SU-DHL-6 (cell line): Measurements from ENCODE around the gene ARHGEF11.
A peak's percentile ranks its signal among the peaks of the same experiment; 100 is the strongest.

Experiments
- H2AFZ ChIP-seq: fragments of 200-600 bp; sonication (generic); 2 replicates; pipeline ENCODE4 v1.6.1; 2014; ENCODE audit warnings: low read depth, mild to moderate bottlenecking, moderate library complexity, mixed read lengths, antibody characterized with exemption, low read length; ENCODE audit not compliant: severe bottlenecking
- H3F3A ChIP-seq: fragments of 200-600 bp; shearing (Covaris generic); 2 replicates; pipeline ENCODE4 v1.6.0; 2016; ENCODE audit warnings: antibody characterized with exemption, mild to moderate bottlenecking; ENCODE audit not compliant: insufficient read depth
- H3K27ac ChIP-seq: fragments of 200-600 bp; sonication (generic); 2 replicates; pipeline ENCODE4 v1.5.1; 2016; ENCODE audit warnings: low read depth, mild to moderate bottlenecking, low read length, moderate library complexity, mixed read lengths
- H3K27me3 ChIP-seq: fragments of 200-600 bp; sonication (generic), shearing (Covaris generic); 2 replicates; pipeline ENCODE4 v1.6.0; 2014; ENCODE audit warnings: mild to moderate bottlenecking, low read length
- H3K36me3 ChIP-seq: fragments of 200-600 bp; sonication (generic); 2 replicates; pipeline ENCODE4 v1.6.1; 2014; ENCODE audit warnings: mild to moderate bottlenecking, low read length, mixed read lengths
- H3K4me2 ChIP-seq: fragments of 300-600, 200-600 bp; shearing (Covaris generic), sonication (generic); 2 replicates; pipeline ENCODE4 v1.6.0; 2014; ENCODE audit warnings: low read length, low read depth, mild to moderate bottlenecking; ENCODE audit not compliant: poor library complexity, severe bottlenecking
- H3K4me3 ChIP-seq: fragments of 200-600 bp; sonication (generic); 2 replicates; pipeline ENCODE4 v1.5.1; 2014; ENCODE audit warnings: antibody characterized with exemption, low read length, mild to moderate bottlenecking, mixed read lengths; ENCODE audit not compliant: insufficient read depth, poor library complexity, severe bottlenecking
- H3K79me2 ChIP-seq: fragments of 200-600 bp; sonication (generic); 2 replicates; pipeline ENCODE4 v1.6.1; 2014; ENCODE audit warnings: mild to moderate bottlenecking, low read length, moderate library complexity; ENCODE audit not compliant: insufficient read depth
- H3K9ac ChIP-seq: fragments of 200-600 bp; sonication (generic); 2 replicates; pipeline ENCODE4 v1.7.0; 2014; ENCODE audit warnings: mild to moderate bottlenecking, low read length
- H3K9me2 ChIP-seq: fragments of 200-600 bp; sonication (generic); replicated peaks from 2 replicates; pipeline ENCODE4 v1.6.1; 2014; ENCODE audit warnings: low read length; ENCODE audit not compliant: insufficient read depth
- H3K9me3 ChIP-seq: fragments of 200-600 bp; sonication (generic); 2 replicates; pipeline ENCODE4 v1.6.1; 2014; ENCODE audit warnings: low read length, mixed read lengths; ENCODE audit not compliant: insufficient read depth
- H4K20me1 ChIP-seq: fragments of 200-600 bp; sonication (generic); 2 replicates; pipeline ENCODE4 v1.6.1; 2014; ENCODE audit warnings: low read depth, mild to moderate bottlenecking, antibody characterized with exemption, low read length, moderate library complexity, mixed read lengths
- EZH2phosphoT487 ChIP-seq: fragments of 200-600 bp; sonication (generic), shearing (Covaris generic); conservative IDR thresholded peaks from 2 replicates; pipeline ENCODE4 v1.6.1; 2018; ENCODE audit warnings: mild to moderate bottlenecking, antibody characterized with exemption, low read length, moderate library complexity, mixed read lengths
- TF ChIP-seq, protein P1 (sequence below): fragments of 200-600 bp; sonication (generic); IDR thresholded peaks from one replicate; pipeline ENCODE4 v1.5.1; 2017; ENCODE audit warnings: antibody characterized with exemption, mild to moderate bottlenecking, low read length, moderate library complexity; ENCODE audit not compliant: insufficient read depth, poor library complexity, severe bottlenecking

Gene ARHGEF11

DNA sequence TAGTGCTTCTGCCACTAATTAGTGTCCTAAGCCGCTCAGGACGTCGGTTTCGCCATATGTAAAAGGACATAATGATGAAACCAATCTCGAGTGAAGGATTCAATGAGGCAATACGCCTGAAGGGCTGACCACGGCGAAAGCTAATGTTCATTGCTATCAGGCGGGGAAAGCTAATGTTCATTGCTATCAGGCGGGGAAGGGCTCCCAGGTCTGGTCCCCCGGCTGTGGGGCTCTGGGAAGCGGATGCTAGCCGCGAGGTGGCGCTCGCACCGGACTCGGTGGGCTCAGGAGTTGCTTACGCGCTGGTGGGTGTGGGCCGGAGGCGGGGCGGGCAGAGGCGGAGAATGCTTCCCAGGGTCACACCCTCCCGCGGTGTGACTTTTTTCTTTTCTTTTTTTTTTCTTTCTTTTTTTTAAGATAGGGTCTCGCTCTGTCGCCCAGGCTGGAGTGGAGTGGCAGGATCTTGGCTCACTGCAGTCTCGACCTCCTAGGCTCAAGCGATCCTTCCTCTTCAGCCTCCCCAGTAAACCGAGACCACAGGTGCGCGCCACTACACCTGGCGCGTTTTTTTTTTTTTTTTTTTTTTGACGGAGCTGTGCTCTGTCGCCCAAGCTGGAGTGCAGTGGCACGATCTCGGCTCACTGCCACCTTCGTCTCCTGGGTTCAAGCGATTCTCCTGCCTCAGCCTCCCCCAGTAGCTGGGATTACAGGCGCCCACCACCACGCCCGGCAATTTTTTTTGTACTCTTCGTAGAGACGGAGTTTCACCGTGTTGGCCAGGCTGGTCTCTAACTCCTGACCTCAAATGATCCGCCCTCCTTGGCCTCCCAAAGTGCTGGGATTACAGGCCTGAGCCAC lies 153.1 kb downstream of the ARHGEF11 start:
- H3K27me3 ChIP-seq: 0 out of 2 replicates have a peak, but pooled peaks cover 2% of the 10 kb centered on the region
- H3K9me3 ChIP-seq: no peaks in the 10 kb centered on the region
- H3K27ac ChIP-seq: no peak overlapping the region
- no peaks in the 10 kb centered on the region for H3K79me2 ChIP-seq
- no peaks in the 10 kb centered on the region for H3K36me3 ChIP-seq
- H4K20me1 ChIP-seq: no peaks in the 10 kb centered on the region
- TF ChIP-seq, protein P1, sequence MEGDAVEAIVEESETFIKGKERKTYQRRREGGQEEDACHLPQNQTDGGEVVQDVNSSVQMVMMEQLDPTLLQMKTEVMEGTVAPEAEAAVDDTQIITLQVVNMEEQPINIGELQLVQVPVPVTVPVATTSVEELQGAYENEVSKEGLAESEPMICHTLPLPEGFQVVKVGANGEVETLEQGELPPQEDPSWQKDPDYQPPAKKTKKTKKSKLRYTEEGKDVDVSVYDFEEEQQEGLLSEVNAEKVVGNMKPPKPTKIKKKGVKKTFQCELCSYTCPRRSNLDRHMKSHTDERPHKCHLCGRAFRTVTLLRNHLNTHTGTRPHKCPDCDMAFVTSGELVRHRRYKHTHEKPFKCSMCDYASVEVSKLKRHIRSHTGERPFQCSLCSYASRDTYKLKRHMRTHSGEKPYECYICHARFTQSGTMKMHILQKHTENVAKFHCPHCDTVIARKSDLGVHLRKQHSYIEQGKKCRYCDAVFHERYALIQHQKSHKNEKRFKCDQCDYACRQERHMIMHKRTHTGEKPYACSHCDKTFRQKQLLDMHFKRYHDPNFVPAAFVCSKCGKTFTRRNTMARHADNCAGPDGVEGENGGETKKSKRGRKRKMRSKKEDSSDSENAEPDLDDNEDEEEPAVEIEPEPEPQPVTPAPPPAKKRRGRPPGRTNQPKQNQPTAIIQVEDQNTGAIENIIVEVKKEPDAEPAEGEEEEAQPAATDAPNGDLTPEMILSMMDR: peak; percentile 71
- TF ChIP-seq EZH2phosphoT487: no peak
- no peak overlapping the region for H3K4me2 ChIP-seq
- no peaks in the 10 kb centered on the region for H3F3A ChIP-seq
- H3K4me3 ChIP-seq: no peak overlapping the region
- H3K9ac ChIP-seq: no peak overlapping the region
- no peaks in the 10 kb centered on the region for H3K9me2 ChIP-seq
- H2AFZ ChIP-seq: no peak overlapping the region

DNA sequence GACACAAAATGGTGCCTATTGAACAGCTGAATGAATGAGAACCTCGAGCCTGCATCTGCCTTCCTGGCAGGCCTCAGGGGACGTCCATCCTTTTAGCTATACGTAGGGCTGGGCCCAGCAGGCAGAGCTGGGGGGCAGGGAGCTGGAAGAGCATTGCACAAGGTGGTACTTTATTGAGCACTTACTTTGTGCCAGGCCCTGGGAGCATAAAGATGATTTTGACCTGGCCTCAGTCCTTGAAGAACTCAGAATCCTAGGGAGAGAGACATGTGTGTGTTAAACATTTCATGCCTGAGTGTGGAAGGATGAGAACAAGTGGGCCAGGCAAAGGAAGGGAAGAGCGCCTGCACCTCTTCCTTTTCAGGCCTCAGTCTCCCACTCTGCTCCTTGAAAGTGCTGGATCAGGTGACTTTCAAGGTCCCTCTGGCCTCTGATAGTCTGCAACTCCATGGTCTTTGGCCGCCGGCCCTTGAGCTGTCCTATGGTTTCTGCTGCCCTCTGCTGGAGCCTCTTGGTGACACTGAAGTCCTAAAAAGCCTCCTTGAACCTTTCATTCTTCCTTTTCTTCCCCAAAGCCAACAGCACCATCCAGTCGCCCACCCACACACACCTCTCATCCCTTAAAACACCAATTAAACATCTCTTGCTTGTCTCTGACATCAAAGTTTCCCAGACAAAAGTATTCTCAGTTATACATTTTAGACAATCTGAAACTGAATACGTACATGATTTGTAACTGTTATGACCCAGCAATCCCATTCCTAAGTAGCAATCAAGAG lies 155.6 kb downstream of the ARHGEF11 start:
- Histone ChIP-seq H3K4me2 (no peak overlapping the region), H3K9ac (no peak overlapping the region), H3K27ac (no peak overlapping the region)

DNA sequence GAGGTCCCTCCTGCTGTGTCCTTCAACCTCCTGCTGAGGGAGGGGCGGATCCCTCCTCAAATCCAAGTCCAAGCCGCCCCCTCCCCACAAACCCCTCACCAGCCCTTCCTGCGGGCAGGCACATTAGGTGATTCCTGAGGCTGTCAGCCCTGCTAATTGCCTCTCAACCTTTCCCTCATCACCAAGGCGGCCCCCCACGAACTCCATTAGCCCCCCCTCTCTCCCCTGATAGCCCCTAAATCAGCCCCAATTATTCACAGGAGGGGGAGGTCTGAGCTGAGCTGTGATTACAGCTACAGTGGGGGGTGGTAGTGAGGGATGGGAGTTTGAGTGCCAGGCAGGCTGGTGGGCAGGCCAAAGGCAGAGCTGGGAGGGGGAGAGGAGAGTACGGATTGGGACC lies 157.8 kb downstream of the ARHGEF11 start:
- H3K4me2 ChIP-seq: no peak overlapping the region
- no peaks in the 10 kb centered on the region for H3K9me2 ChIP-seq
- no peak overlapping the region for H2AFZ ChIP-seq
- H3K36me3 ChIP-seq: no peaks in the 10 kb centered on the region
- H3K27ac ChIP-seq: no peak overlapping the region
- H3K79me2 ChIP-seq: no peaks in the 10 kb centered on the region
- H3K4me3 ChIP-seq: no peak overlapping the region
- H3K9ac ChIP-seq: no peak overlapping the region
- TF ChIP-seq EZH2phosphoT487: no peak
- TF ChIP-seq, protein P1: no peak
- no peaks in the 10 kb centered on the region for H3F3A ChIP-seq
- no peaks in the 10 kb centered on the region for H4K20me1 ChIP-seq
- H3K27me3 ChIP-seq: no peaks in the 10 kb centered on the region
- no peaks in the 10 kb centered on the region for H3K9me3 ChIP-seq

More for the DNA sequence above, 155.6 kb downstream of the ARHGEF11 start:
- Histone ChIP-seq H3F3A (no peaks in the 10 kb centered on the region), H3K9me2 (no peaks in the 10 kb centered on the region), H3K79me2 (no peaks in the 10 kb centered on the region), H3K4me3 (no peak overlapping the region), H3K27me3 (no peaks in the 10 kb centered on the region), H4K20me1 (no peaks in the 10 kb centered on the region), H3K36me3 (no peaks in the 10 kb centered on the region), H3K9me3 (no peaks in the 10 kb centered on the region), H2AFZ (no peak overlapping the region)
- TF ChIP-seq, protein P1: peak; percentile 65
- TF ChIP-seq EZH2phosphoT487: no peak
